Neural cell (in vitro differentiated cells): Measurements from ENCODE around the gene EHD4. TPM values are rescaled to one million over a fixed set of nuclear protein-coding genes. Genes with fewer than 3 reads are reported as not detected.

ENCODE experiments used
- H2AFZ ChIP-seq: fragments of 200-600, 300-800 bp; sonication (generic), shearing (Covaris generic); 2 replicates; pipeline ENCODE4 v1.6.0; 2014; ENCODE audit warnings: low read depth, mild to moderate bottlenecking, antibody characterized with exemption, low read length, moderate library complexity
- H3F3A ChIP-seq: fragments of 200-600 bp; shearing (Covaris generic); 2 replicates; pipeline ENCODE4 v1.6.1; 2016; ENCODE audit warnings: mild to moderate bottlenecking, moderate library complexity, mixed read lengths, antibody characterized with exemption, low read length; ENCODE audit not compliant: insufficient read depth, poor library complexity, severe bottlenecking
- H3K27ac ChIP-seq: fragments of 200-600, 300-800 bp; sonication (generic), shearing (Covaris generic); 2 replicates; pipeline ENCODE4 v1.5.1; 2014; ENCODE audit warnings: mild to moderate bottlenecking, low read length, moderate library complexity
- H3K27me3 ChIP-seq: fragments of 300-800, 200-600 bp; sonication (generic), shearing (Covaris generic); 2 replicates; pipeline ENCODE4 v1.6.0; 2014; ENCODE audit warnings: mild to moderate bottlenecking, low read depth, low read length, moderate library complexity; ENCODE audit not compliant: insufficient read depth
- H3K36me3 ChIP-seq: fragments of 300-800, 200-600 bp; sonication (generic), shearing (Covaris generic); 2 replicates; pipeline ENCODE4 v1.5.1; 2014; ENCODE audit warnings: mild to moderate bottlenecking, antibody characterized with exemption, low read length, moderate library complexity; ENCODE audit not compliant: insufficient read depth
- H3K4me2 ChIP-seq: fragments of 300-800, 200-600 bp; sonication (generic), shearing (Covaris generic); 2 replicates; pipeline ENCODE4 v1.6.0; 2014; ENCODE audit warnings: mild to moderate bottlenecking, low read length
- H3K4me3 ChIP-seq: fragments of 300-800, 200-600 bp; sonication (generic), shearing (Covaris generic); 2 replicates; pipeline ENCODE4 v1.5.1; 2014; ENCODE audit warnings: mild to moderate bottlenecking, low read length, moderate library complexity
- H3K79me2 ChIP-seq: fragments of 200-600 bp; shearing (Covaris generic); replicated peaks from 2 replicates; pipeline ENCODE4 v1.6.0; 2014; ENCODE audit warnings: mild to moderate bottlenecking, low read length, moderate library complexity; ENCODE audit not compliant: insufficient read depth
- H3K9ac ChIP-seq: fragments of 300-800, 200-600 bp; sonication (generic), shearing (Covaris generic); 2 replicates; pipeline ENCODE4 v1.6.1; 2016; ENCODE audit warnings: mild to moderate bottlenecking, low read length, mixed read lengths
- H3K9me2 ChIP-seq: fragments of 200-600 bp; shearing (Covaris generic); 2 replicates; pipeline ENCODE4 v1.6.1; 2016; ENCODE audit warnings: mild to moderate bottlenecking, low read length, mixed read lengths; ENCODE audit not compliant: insufficient read depth
- H3K9me3 ChIP-seq: fragments of 200-600, 300-800 bp; sonication (generic), shearing (Covaris generic); 2 replicates; pipeline ENCODE4 v1.6.1; 2016; ENCODE audit warnings: mild to moderate bottlenecking, mixed run types, low read length, moderate library complexity, mixed read lengths
- H4K20me1 ChIP-seq: fragments of 200-600 bp; shearing (Covaris generic); 2 replicates; pipeline ENCODE4 v1.6.1; 2016; ENCODE audit warnings: mild to moderate bottlenecking, mixed run types; ENCODE audit not compliant: insufficient read depth
- EP300 ChIP-seq: fragments of 450-650 bp; conservative IDR thresholded peaks from 2 replicates; pipeline ENCODE4 v1.6.1; 2014; ENCODE audit warnings: antibody characterized with exemption, mild to moderate bottlenecking, moderate library complexity; ENCODE audit not compliant: poor library complexity, severe bottlenecking
- EZH2 ChIP-seq: fragments of 200-600, 300-800 bp; shearing (Covaris generic), sonication (generic); IDR thresholded peaks from 2 replicates; pipeline ENCODE4 v1.6.1; 2014; ENCODE audit warnings: antibody characterized with exemption, low read length, borderline replicate concordance, mild to moderate bottlenecking; ENCODE audit not compliant: insufficient read depth, poor library complexity, severe bottlenecking
- MXI1 ChIP-seq: fragments of 450-650 bp; conservative IDR thresholded peaks from 2 replicates; pipeline ENCODE4 v1.6.1; 2014; ENCODE audit warnings: antibody characterized with exemption, mild to moderate bottlenecking; ENCODE audit not compliant: poor library complexity, severe bottlenecking
- POLR2AphosphoS5 ChIP-seq: IDR thresholded peaks from 2 replicates; pipeline ENCODE4 v1.6.1; 2012
- RAD21 ChIP-seq: fragments of 450-650 bp; conservative IDR thresholded peaks from 2 replicates; pipeline ENCODE4 v1.6.1; 2014; ENCODE audit warnings: antibody characterized with exemption, mild to moderate bottlenecking, moderate library complexity
- SMC3 ChIP-seq: fragments of 450-650 bp; conservative IDR thresholded peaks from 2 replicates; pipeline ENCODE4 v1.6.1; 2014; ENCODE audit warnings: antibody characterized with exemption, mild to moderate bottlenecking, moderate library complexity; ENCODE audit not compliant: poor library complexity
- polyA plus RNA-seq: library from polyadenylated mRNA; depleted of rRNA; stranded (reverse); fragments of >200 nt; gene quantifications from 2 replicates; pipeline ENCODE4 v1.2.3, GENCODE V29; 2014
- TF ChIP-seq, protein P1 (sequence below): fragments of 450-650 bp; IDR thresholded peaks from 2 replicates; pipeline ENCODE4 v1.5.1; 2014; ENCODE audit warnings: antibody characterized with exemption, mild to moderate bottlenecking, moderate library complexity; ENCODE audit not compliant: poor library complexity, severe bottlenecking

Gene EHD4
- polyA plus RNA-seq, 1 donor from 2014 or later: 0.09 TPM

GRCh38 chr15:41881920-41882688 is 90.3 kb downstream of the EHD4 start:
- Histone ChIP-seq H2AFZ (no peak overlapping the region), H3K79me2 (no peaks in the 10 kb centered on the region), H3K9ac (no peak overlapping the region), H3K4me3 (no peak overlapping the region), H4K20me1 (no peaks in the 10 kb centered on the region), H3K4me2 (no peak overlapping the region), H3K27ac (no peak overlapping the region), H3K9me3 (no peaks in the 10 kb centered on the region), H3F3A (no peaks in the 10 kb centered on the region), H3K27me3 (peaks cover 27% of the 10 kb centered on the region), H3K9me2 (no peaks in the 10 kb centered on the region), H3K36me3 (no peaks in the 10 kb centered on the region)
- no peak for TF ChIP-seq MXI1
- no peak for TF ChIP-seq EZH2
- TF ChIP-seq, protein P1, sequence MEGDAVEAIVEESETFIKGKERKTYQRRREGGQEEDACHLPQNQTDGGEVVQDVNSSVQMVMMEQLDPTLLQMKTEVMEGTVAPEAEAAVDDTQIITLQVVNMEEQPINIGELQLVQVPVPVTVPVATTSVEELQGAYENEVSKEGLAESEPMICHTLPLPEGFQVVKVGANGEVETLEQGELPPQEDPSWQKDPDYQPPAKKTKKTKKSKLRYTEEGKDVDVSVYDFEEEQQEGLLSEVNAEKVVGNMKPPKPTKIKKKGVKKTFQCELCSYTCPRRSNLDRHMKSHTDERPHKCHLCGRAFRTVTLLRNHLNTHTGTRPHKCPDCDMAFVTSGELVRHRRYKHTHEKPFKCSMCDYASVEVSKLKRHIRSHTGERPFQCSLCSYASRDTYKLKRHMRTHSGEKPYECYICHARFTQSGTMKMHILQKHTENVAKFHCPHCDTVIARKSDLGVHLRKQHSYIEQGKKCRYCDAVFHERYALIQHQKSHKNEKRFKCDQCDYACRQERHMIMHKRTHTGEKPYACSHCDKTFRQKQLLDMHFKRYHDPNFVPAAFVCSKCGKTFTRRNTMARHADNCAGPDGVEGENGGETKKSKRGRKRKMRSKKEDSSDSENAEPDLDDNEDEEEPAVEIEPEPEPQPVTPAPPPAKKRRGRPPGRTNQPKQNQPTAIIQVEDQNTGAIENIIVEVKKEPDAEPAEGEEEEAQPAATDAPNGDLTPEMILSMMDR: no peak
- no peak for TF ChIP-seq POLR2AphosphoS5

GRCh38 chr15:41881550-41881919 is 90.8 kb downstream of the EHD4 start:
- Histone ChIP-seq H3K4me3 (no peak overlapping the region), H2AFZ (no peak overlapping the region), H3K4me2 (no peak overlapping the region), H3K9me3 (no peaks in the 10 kb centered on the region), H3K9ac (no peak overlapping the region), H3K36me3 (no peaks in the 10 kb centered on the region), H3K79me2 (no peaks in the 10 kb centered on the region), H3K27ac (no peak overlapping the region), H3K9me2 (no peaks in the 10 kb centered on the region), H4K20me1 (no peaks in the 10 kb centered on the region), H3K27me3 (peaks cover 27% of the 10 kb centered on the region), H3F3A (no peaks in the 10 kb centered on the region)
- no peak for TF ChIP-seq POLR2AphosphoS5
- no peak for TF ChIP-seq SMC3

DNA sequence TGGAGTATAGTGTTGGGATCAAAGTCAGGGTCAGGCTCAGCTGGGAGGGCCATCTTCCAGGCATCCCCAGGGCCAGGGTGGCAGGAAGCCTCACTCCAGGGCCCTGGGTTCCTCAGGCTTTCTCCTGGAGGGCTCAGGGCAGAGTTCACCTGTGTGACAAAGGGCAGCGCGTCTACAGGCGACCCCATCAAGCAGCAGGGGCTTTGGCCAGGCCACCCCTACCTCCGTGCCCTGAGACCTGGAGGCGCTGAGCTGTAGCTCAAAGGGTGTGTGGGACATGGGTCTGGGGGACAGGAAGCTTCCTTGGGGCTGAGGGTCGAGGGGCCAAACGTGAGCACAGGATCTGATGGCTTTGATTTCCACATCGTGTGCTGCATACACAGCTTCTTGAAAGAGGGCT is 91.3 kb downstream of the EHD4 start:
- no peaks in the 10 kb centered on the region for H3K9me3 ChIP-seq
- H3K9me2 ChIP-seq: no peaks in the 10 kb centered on the region
- H3K4me2 ChIP-seq: no peak overlapping the region
- no peak overlapping the region for H2AFZ ChIP-seq
- no peak overlapping the region for H3K4me3 ChIP-seq
- TF ChIP-seq EP300: no peak
- TF ChIP-seq RAD21: no peak
- TF ChIP-seq MXI1: no peak
- no peak for TF ChIP-seq EZH2
- TF ChIP-seq, protein P1: no peak
- TF ChIP-seq POLR2AphosphoS5: no peak
- no peak overlapping the region for H3K9ac ChIP-seq
- no peaks in the 10 kb centered on the region for H3K36me3 ChIP-seq
- no peaks in the 10 kb centered on the region for H3K79me2 ChIP-seq
- peaks cover 27% of the 10 kb centered on the region for H3K27me3 ChIP-seq
- H3F3A ChIP-seq: no peaks in the 10 kb centered on the region
- no peaks in the 10 kb centered on the region for H4K20me1 ChIP-seq
- no peak overlapping the region for H3K27ac ChIP-seq
